GM23248 (cell line): ENCODE data around the gene MGAT4C.

Experiments used
- EZH2 ChIP-seq: fragments of 200-600 bp; sonication (generic); IDR thresholded peaks from 2 replicates; pipeline ENCODE4 v1.6.1; 2018; ENCODE audit warnings: antibody characterized with exemption, mild to moderate bottlenecking; ENCODE audit not compliant: insufficient read depth, poor library complexity, severe bottlenecking
- EZH2phosphoT487 ChIP-seq: fragments of 200-600 bp; sonication (generic); IDR thresholded peaks from 2 replicates; pipeline ENCODE4 v1.6.1; 2018; ENCODE audit warnings: antibody characterized with exemption, moderate library complexity, mild to moderate bottlenecking, low read depth; ENCODE audit not compliant: insufficient read depth

DNA sequence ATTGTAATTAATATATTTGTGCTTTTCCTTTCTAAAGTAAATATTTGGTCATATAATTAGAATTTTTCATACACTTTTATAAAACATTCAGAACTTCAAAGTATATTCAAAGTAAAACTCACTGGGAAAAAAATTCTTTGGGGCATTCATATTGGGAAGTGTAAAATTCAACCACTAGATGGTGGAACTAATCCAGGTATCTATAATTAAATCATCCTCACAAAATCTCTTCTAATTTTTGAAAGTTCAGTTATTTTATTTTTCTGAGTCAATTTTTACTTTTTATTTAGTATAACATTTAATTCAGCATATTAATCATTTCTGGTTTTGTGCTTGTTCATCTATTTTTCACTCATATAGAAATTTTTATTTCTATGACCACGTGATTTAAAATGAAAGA lies 301.1 kb downstream of the MGAT4C start:
- TF ChIP-seq EZH2 (no peak), EZH2phosphoT487 (no peak)
